ENCODE data around the gene ANKRD11. TPM values are rescaled to one million over a fixed set of nuclear protein-coding genes. Genes with fewer than 3 reads are reported as not detected.

The ANKRD11 gene
- polyA plus RNA-seq, 1 donor from 2014 or later = 32.5 TPM

- Histone ChIP-seq H3K4me3 (ENCODE audit: low read length) (no peak overlapping the region), H3K4me2 (ENCODE audit: low read length) (no peak overlapping the region), H3K27me3 (ENCODE audit: insufficient read depth, low read depth, low read length) (no peaks in the 10 kb centered on the region), H3K36me3 (ENCODE audit: insufficient read depth, low read length) (peaks cover 7% of the 10 kb centered on the region), H3F3A (ENCODE audit: insufficient read depth, low read length, poor library complexity, severe bottlenecking) (no peaks in the 10 kb centered on the region), H3K27ac (ENCODE audit: low read length) (no peak overlapping the region), H3K9me2 (ENCODE audit: insufficient read depth, low read length) (no peaks in the 10 kb centered on the region), H2AFZ (ENCODE audit: low read depth, low read length) (no peak overlapping the region), H3K79me2 (replicated peaks; ENCODE audit: insufficient read depth, low read length) (no peaks in the 10 kb centered on the region), H3K9ac (ENCODE audit: low read length) (no peak overlapping the region), H4K20me1 (ENCODE audit: insufficient read depth) (no peaks in the 10 kb centered on the region), H3K9me3 (ENCODE audit: low read length) (no peaks in the 10 kb centered on the region)
- TF ChIP-seq EP300 (conservative IDR thresholded peaks at IDR 0.05; ENCODE audit: poor library complexity, severe bottlenecking) (no peak), MXI1 (conservative IDR thresholded peaks at IDR 0.05; ENCODE audit: poor library complexity, severe bottlenecking) (no peak), POLR2AphosphoS5 (IDR thresholded peaks at IDR 0.05) (no peak), REST (IDR thresholded peaks at IDR 0.05; ENCODE audit: borderline replicate concordance) (no peak), EZH2 (IDR thresholded peaks at IDR 0.05; ENCODE audit: borderline replicate concordance, insufficient read depth, low read length, poor library complexity, severe bottlenecking) (no peak), RAD21 (conservative IDR thresholded peaks at IDR 0.05) (no peak), SMC3 (conservative IDR thresholded peaks at IDR 0.05; ENCODE audit: poor library complexity) (no peak), CTCF (IDR thresholded peaks at IDR 0.05; ENCODE audit: poor library complexity, severe bottlenecking) (no peak), TAF1 (IDR thresholded peaks at IDR 0.05; ENCODE audit: low read depth) (no peak)
These were observed 258.3 kb downstream of the ANKRD11 start for GRCh38 chr16:89232107-89232506.

- peaks cover 7% of the 10 kb centered on the region for H3K36me3 ChIP-seq (ENCODE audit: insufficient read depth, low read length)
- H3K27ac ChIP-seq (ENCODE audit: low read length) = no peak overlapping the region
- no peaks in the 10 kb centered on the region for H3F3A ChIP-seq (ENCODE audit: insufficient read depth, low read length, poor library complexity, severe bottlenecking)
- H3K79me2 ChIP-seq (replicated peaks; ENCODE audit: insufficient read depth, low read length) = no peaks in the 10 kb centered on the region
- no peaks in the 10 kb centered on the region for H3K9me2 ChIP-seq (ENCODE audit: insufficient read depth, low read length)
- no peak overlapping the region for H3K4me3 ChIP-seq (ENCODE audit: low read length)
- H3K9ac ChIP-seq (ENCODE audit: low read length) = no peak overlapping the region
- H4K20me1 ChIP-seq (ENCODE audit: insufficient read depth) = no peaks in the 10 kb centered on the region
- no peak overlapping the region for H3K4me2 ChIP-seq (ENCODE audit: low read length)
- no peaks in the 10 kb centered on the region for H3K27me3 ChIP-seq (ENCODE audit: insufficient read depth, low read depth, low read length)
- no peak overlapping the region for H2AFZ ChIP-seq (ENCODE audit: low read depth, low read length)
- no peak for TF ChIP-seq REST (IDR thresholded peaks at IDR 0.05; ENCODE audit: borderline replicate concordance)
- no peak for TF ChIP-seq RAD21 (conservative IDR thresholded peaks at IDR 0.05)
- TF ChIP-seq MXI1 (conservative IDR thresholded peaks at IDR 0.05; ENCODE audit: poor library complexity, severe bottlenecking) = no peak
- no peak for TF ChIP-seq EP300 (conservative IDR thresholded peaks at IDR 0.05; ENCODE audit: poor library complexity, severe bottlenecking)
- TF ChIP-seq CTCF (IDR thresholded peaks at IDR 0.05; ENCODE audit: poor library complexity, severe bottlenecking) = no peak
- no peak for TF ChIP-seq TAF1 (IDR thresholded peaks at IDR 0.05; ENCODE audit: low read depth)
- no peak for TF ChIP-seq SMC3 (conservative IDR thresholded peaks at IDR 0.05; ENCODE audit: poor library complexity)
- no peaks in the 10 kb centered on the region for H3K9me3 ChIP-seq (ENCODE audit: low read length)
These were observed 260.1 kb downstream of the ANKRD11 start for GRCh38 chr16:89230255-89230654.
